ENCODE results near the gene MYO3A.

DNA sequence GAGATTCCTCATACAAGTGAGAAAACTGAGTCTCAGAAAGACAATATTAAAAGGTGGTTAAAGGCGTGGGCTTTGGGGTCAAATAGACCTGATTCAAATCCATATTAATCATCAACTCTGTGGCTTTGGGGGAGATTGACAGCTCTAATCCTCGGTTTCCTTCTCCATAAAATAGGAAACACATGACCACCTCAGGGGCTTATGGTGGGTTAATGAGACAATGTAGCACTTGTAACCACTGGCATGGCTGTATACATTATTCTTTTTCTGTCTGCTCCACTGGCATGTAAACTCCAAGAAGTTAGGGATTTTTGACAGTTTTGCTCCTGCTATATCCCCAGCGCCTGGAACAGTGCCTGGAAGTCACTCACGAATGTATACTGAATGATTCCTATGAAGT, 161.8 kb downstream of the MYO3A start:
- TF ChIP-seq, protein P1, sequence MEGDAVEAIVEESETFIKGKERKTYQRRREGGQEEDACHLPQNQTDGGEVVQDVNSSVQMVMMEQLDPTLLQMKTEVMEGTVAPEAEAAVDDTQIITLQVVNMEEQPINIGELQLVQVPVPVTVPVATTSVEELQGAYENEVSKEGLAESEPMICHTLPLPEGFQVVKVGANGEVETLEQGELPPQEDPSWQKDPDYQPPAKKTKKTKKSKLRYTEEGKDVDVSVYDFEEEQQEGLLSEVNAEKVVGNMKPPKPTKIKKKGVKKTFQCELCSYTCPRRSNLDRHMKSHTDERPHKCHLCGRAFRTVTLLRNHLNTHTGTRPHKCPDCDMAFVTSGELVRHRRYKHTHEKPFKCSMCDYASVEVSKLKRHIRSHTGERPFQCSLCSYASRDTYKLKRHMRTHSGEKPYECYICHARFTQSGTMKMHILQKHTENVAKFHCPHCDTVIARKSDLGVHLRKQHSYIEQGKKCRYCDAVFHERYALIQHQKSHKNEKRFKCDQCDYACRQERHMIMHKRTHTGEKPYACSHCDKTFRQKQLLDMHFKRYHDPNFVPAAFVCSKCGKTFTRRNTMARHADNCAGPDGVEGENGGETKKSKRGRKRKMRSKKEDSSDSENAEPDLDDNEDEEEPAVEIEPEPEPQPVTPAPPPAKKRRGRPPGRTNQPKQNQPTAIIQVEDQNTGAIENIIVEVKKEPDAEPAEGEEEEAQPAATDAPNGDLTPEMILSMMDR (IDR thresholded peaks at IDR 0.05; ENCODE audit: insufficient read depth, low read length, poor library complexity, severe bottlenecking), result no peak
- no peak for TF ChIP-seq EZH2phosphoT487 (conservative IDR thresholded peaks at IDR 0.05; ENCODE audit: low read length)

Measured in SU-DHL-6 (cell line).